GM12875 (cell line): ENCODE measurements around the gene HAPSTR1.
"Not testable (repeated sequence)": the region's sequence is repeated elsewhere in the genome, so short reads cannot be mapped to it uniquely, and the experiment has no call there.

Experiments used
- H3K4me3 ChIP-seq: one replicate; pipeline ENCODE4 v1.5.1; 2011; ENCODE audit warnings: low read depth, low read length, control low read depth
- CTCF ChIP-seq: IDR thresholded peaks from 2 replicates; pipeline ENCODE4 v1.5.1; 2011; ENCODE audit warnings: low read depth, mild to moderate bottlenecking, control low read depth, inconsistent platforms, low read length, moderate library complexity, borderline replicate concordance; ENCODE audit not compliant: insufficient read depth

Gene HAPSTR1

GRCh38 chr16:9071377-9071776 is 20.1 kb upstream of the HAPSTR1 start:
- TF ChIP-seq CTCF = no peak
- H3K4me3 ChIP-seq = no peak overlapping the region

GRCh38 chr16:9072806-9073341 is 18.6 kb upstream of the HAPSTR1 start:
- no peak overlapping the region for H3K4me3 ChIP-seq
- TF ChIP-seq CTCF = no peak

- TF ChIP-seq CTCF = no peak
- H3K4me3 ChIP-seq = no peak overlapping the region
These were observed 16.0 kb upstream of the HAPSTR1 start for GRCh38 chr16:9075299-9076071.

GRCh38 chr16:9077091-9077809 is 14.2 kb upstream of the HAPSTR1 start:
- no peak overlapping the region for H3K4me3 ChIP-seq
- TF ChIP-seq CTCF = no peak

DNA sequence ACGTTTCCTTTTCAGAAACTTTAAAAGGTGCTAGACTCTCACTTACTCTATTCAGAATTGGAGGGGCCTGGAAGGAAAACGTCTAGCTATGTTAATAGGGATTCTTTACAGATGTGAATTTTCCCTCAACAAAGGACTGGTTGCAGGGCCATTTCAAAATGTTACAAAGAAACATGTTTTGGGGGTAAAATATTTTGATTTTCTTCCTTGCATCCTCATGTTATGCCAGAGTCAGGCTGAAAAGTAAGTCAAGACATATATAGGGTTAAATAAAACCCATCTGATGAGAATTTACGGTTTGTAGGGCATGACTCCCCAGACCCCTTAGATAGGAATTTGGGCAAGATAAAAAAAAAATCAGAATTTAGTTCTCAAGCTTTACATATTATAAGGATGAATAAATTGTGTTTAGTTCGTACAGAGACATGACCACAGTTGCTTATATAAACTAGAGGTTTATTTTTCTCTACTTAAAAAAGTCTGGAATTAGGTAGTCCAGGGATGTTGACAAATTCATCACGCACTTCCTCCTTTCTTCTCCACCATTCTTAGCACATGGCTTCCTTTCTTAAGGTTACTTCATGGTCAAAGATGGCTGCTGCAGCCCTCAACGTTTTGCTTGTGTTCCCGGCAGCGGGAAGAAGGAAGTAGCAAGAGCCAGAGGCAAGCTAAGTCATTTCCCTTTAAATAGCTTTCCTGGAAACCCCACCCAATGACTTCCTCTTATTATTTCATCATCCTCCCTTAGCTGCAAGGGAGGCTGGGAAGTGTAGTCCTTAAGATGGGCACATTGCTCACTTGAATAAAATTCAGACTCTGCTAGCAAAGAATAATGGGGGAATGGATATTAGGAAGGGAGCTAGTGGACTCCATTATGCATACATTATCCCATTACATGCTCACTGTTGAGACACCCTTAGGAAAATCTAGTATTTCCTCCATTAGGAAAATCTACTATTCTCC is 12.7 kb upstream of the HAPSTR1 start:
- H3K4me3 ChIP-seq = not testable (repeated sequence)

GRCh38 chr16:9079430-9079812 is 12.0 kb upstream of the HAPSTR1 start:
- TF ChIP-seq CTCF = no peak
- H3K4me3 ChIP-seq = no peak overlapping the region

DNA sequence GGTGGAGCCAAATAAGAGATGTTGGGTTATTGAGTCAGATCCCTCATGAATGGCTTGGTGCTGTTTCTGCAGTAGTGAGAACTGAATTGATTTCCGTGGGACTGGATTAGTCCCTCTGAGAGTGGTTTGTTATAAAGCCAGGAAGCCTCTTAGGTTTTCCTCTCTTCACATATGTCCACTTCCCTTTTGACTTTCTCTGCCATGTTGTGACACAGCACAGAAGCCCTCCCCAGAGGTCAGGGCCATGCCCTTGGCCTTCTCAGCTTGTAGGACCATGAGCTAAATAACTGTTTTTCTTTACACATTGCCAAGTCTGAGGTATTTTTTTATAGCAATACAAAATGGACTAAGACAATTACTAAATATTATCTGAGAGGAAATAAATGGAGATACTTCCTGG is 10.3 kb upstream of the HAPSTR1 start:
- H3K4me3 ChIP-seq = no peak overlapping the region
- no peak for TF ChIP-seq CTCF
